CD4-positive, alpha-beta memory T cell (primary cell): ENCODE results near the gene A1BG. TPM values are rescaled to one million over a fixed set of nuclear protein-coding genes. Genes with fewer than 3 reads are reported as not detected.

Experiments
- CTCF ChIA-PET: fragments of 350-600 bp; sonication (Branson Sonifier 250); formaldehyde crosslinking; loops from one replicate; lab custom pipeline; 2021; ENCODE audit warnings: inconsistent platforms; ENCODE audit not compliant: partially characterized antibody; lab: Charles Lee
- POLR2A ChIA-PET: fragments of 350-600 bp; sonication (Branson Sonifier 250); formaldehyde crosslinking; loops from one replicate; lab custom pipeline; 2021; ENCODE audit not compliant: partially characterized antibody; lab: Charles Lee
- DNase-seq, 5 donors: peaks; one replicate each; pipeline versions ENCODE4 v3.0.0 to v3.0.0-alpha.2; 2020 to 2022; ENCODE audit warnings: mixed read lengths in 1 of 5
- H3K27ac ChIP-seq: one replicate; pipeline ENCODE4 v1.7.0; 2013; ENCODE audit warnings: low read depth, low read length
- H3K27me3 ChIP-seq: 2 replicates; pipeline ENCODE4 v1.7.0; 2013; ENCODE audit warnings: mild to moderate bottlenecking, low read length, moderate library complexity; ENCODE audit not compliant: insufficient read depth
- H3K36me3 ChIP-seq: 2 replicates; pipeline ENCODE4 v1.7.0; 2013; ENCODE audit warnings: mild to moderate bottlenecking, low read length, moderate library complexity; ENCODE audit not compliant: insufficient read depth
- H3K4me1 ChIP-seq: 2 replicates; pipeline ENCODE4 v1.7.0; 2013; ENCODE audit warnings: mild to moderate bottlenecking, low read length, moderate library complexity; ENCODE audit not compliant: insufficient read depth
- H3K4me3 ChIP-seq, 2 donors: one replicate each; pipeline ENCODE4 v1.7.0; 2013; ENCODE audit warnings: low read length in 2 of 2, mild to moderate bottlenecking in 1 of 2
- H3K9me3 ChIP-seq, 2 donors: one replicate each; pipeline ENCODE4 v1.7.0; 2013; ENCODE audit warnings: low read length in 2 of 2, control low read depth in 1 of 2; ENCODE audit not compliant: control insufficient read depth in 1 of 2
- H3K27ac Mint-ChIP-seq, 7 donors: one replicate each; pipeline ENCODE4 v1.8.0; 2020 to 2021; ENCODE audit warnings: mixed read lengths in 7 of 7, mild to moderate bottlenecking in 6 of 7, inconsistent platforms in 3 of 7, moderate library complexity in 3 of 7
- H3K27me3 Mint-ChIP-seq, 2 donors: one replicate each; pipeline ENCODE4 v1.8.0; 2020 to 2021; ENCODE audit warnings: mixed read lengths in 2 of 2
- H3K36me3 Mint-ChIP-seq, 2 donors: one replicate each; pipeline ENCODE4 v1.8.0; 2020 to 2021; ENCODE audit warnings: mixed read lengths in 2 of 2, inconsistent platforms in 1 of 2, mild to moderate bottlenecking in 1 of 2
- H3K4me1 Mint-ChIP-seq, 4 donors: one replicate each; pipeline ENCODE4 v1.8.0; 2020 to 2021; ENCODE audit warnings: mixed read lengths in 4 of 4, mild to moderate bottlenecking in 1 of 4
- H3K4me3 Mint-ChIP-seq, 8 donors: one replicate each; pipeline ENCODE4 v1.8.0; 2020 to 2021; ENCODE audit warnings: mixed read lengths in 8 of 8, mild to moderate bottlenecking in 7 of 8, moderate library complexity in 6 of 8, inconsistent platforms in 3 of 8
- H3K9me3 Mint-ChIP-seq, 8 donors: one replicate each; pipeline ENCODE4 v1.8.0; 2020 to 2021; ENCODE audit warnings: mixed read lengths in 8 of 8, mild to moderate bottlenecking in 5 of 8, inconsistent platforms in 3 of 8, moderate library complexity in 1 of 8
- intact Hi-C: fragments of 100-400 bp; cut with micrococcal nuclease; formaldehyde crosslinking; loops from one replicate; pipeline ENCODE4 v1.15.1; 2023
- microRNA-seq: library from miRNA; unstranded; fragments of <30 nt; microRNA quantifications from one replicate; pipeline ENCODE4 v1.2.0, GENCODE V29; 2021; ENCODE audit warnings: borderline replicate concordance, borderline number of aligned reads, borderline microRNAs expressed, mixed read lengths
- polyA plus RNA-seq, 2 donors: library from polyadenylated mRNA; unstranded; fragments of 300-500 nt; fragmentation: Illumina TruSeq; gene quantifications; one replicate each; pipeline ENCODE4 v1.2.3, GENCODE V29; 2021
- total RNA-seq, 2 experiments: library from RNA; stranded (reverse); gene quantifications; one replicate each; pipeline ENCODE4 v1.2.3, GENCODE V29; 2021

Gene A1BG
- total and polyA plus RNA-seq, 4 experiments from 2014 or later, result 15.8 to 47.9 (median 31.8) TPM

- Mint-ChIP-seq H3K27ac (no peak overlapping the region), H3K4me3 (no peak overlapping the region), H3K9me3 (peaks cover 0 to 40% (median 20%) of the 10 kb centered on the region in 8 donors), H3K4me1 (peaks cover 0 to 3% (median under 1%) of the 10 kb centered on the region in 4 donors), H3K27me3 (no peaks in the 10 kb centered on the region), H3K36me3 (peaks cover 61 to 66% of the 10 kb centered on the region in 2 donors)
- no peak for DNase-seq
- Histone ChIP-seq H3K36me3 (peaks cover 21% of the 10 kb centered on the region), H3K27me3 (no peaks in the 10 kb centered on the region), H3K27ac (no peak overlapping the region), H3K4me3 (no peak overlapping the region), H3K4me1 (no peaks in the 10 kb centered on the region), H3K9me3 (peaks cover 0 to 17% of the 10 kb centered on the region in 2 donors)
- intact Hi-C loops, result no loop called here
- ChIA-PET POLR2A (interaction anchor here (1.6 kb wide), 1 partner anchor 19 kb away, joined by 3 read pairs; no protein-coding TSS in a partner anchor), CTCF (no interaction called here)
Observed at GRCh38 chr19:58296104-58296503, 57.2 kb downstream of the A1BG start.

Small RNA genes within 50 kb of the gene (microRNA-seq; reads per million reads assigned to microRNA genes)
- gene MIR4754 (not detected), gene MIR6806 (not detected)

Other genes with a start within 250 kb of the A1BG start
- 10 to 100 TPM; 14.2 to 17.4 TPM for gene ZNF329, start 202.7 kb downstream of the A1BG start, total RNA-seq
- gene ZNF329, start 202.7 kb downstream of the A1BG start, polyA plus RNA-seq, result 1 to 10 TPM; 2.9 to 8.0 TPM
- gene ZNF274, start 170.4 kb downstream of the A1BG start, total RNA-seq, result 10 to 100 TPM; 76.5 to 77.1 TPM
- gene ZNF274, start 170.4 kb downstream of the A1BG start, polyA plus RNA-seq, result 10 to 100 TPM; 26.8 to 35.2 TPM
- 10 to 100 TPM; 63.3 to 67.6 TPM for gene ZNF544, start 124.6 kb downstream of the A1BG start, total RNA-seq
- gene ZNF544, start 124.6 kb downstream of the A1BG start, polyA plus RNA-seq, result 10 to 100 TPM; 13.7 to 23.0 TPM
- 10 to 100 TPM in 1 of 2 experiments, 1 to 10 TPM in 1; 9.5 to 10.2 TPM for gene ZNF8, start 74.5 kb downstream of the A1BG start, total RNA-seq
- under 1 TPM; 0.63 to 0.94 TPM for gene ZNF8, start 74.5 kb downstream of the A1BG start, polyA plus RNA-seq
- gene ERVK3-1, start 48.1 kb downstream of the A1BG start, total RNA-seq, result 10 to 100 TPM; 72.3 to 76.6 TPM
- 10 to 100 TPM; 59.3 to 73.9 TPM for gene ERVK3-1, start 48.1 kb downstream of the A1BG start, polyA plus RNA-seq
- 1 to 10 TPM; 5.0 to 5.3 TPM for gene ZSCAN22, start 26.5 kb downstream of the A1BG start, total RNA-seq
- gene ZSCAN22, start 26.5 kb downstream of the A1BG start, polyA plus RNA-seq, result 1 to 10 TPM in 1 of 2 donors, under 1 TPM in 1; 0.36 to 3.5 TPM
- gene ZNF497, start 9.3 kb upstream of the A1BG start, total RNA-seq, result 1 to 10 TPM; 1.7 to 2.0 TPM
- 1 to 10 TPM in 1 of 2 donors, under 1 TPM in 1; 0.46 to 1.2 TPM for gene ZNF497, start 9.3 kb upstream of the A1BG start, polyA plus RNA-seq
- 1 to 10 TPM; 3.4 to 3.5 TPM for gene ZNF837, start 27.5 kb upstream of the A1BG start, total RNA-seq
- 1 to 10 TPM; 3.8 to 4.6 TPM for gene ZNF837, start 27.5 kb upstream of the A1BG start, polyA plus RNA-seq
- 1,000 to 10,000 TPM; 1,267 to 1,360 TPM for gene RPS5, start 33.8 kb upstream of the A1BG start, total RNA-seq
- gene RPS5, start 33.8 kb upstream of the A1BG start, polyA plus RNA-seq, result 1,000 to 10,000 TPM; 1,172 to 1,304 TPM
- under 1 TPM in 1 of 2 experiments, not detected in 1; 0.47 TPM for gene RNF225, start 42.2 kb upstream of the A1BG start, total RNA-seq
- gene RNF225, start 42.2 kb upstream of the A1BG start, polyA plus RNA-seq, result not detected
- 10 to 100 TPM; 10.3 to 10.7 TPM for gene ZNF584, start 55.2 kb upstream of the A1BG start, total RNA-seq
- 1 to 10 TPM; 6.6 to 9.1 TPM for gene ZNF584, start 55.2 kb upstream of the A1BG start, polyA plus RNA-seq
- 10 to 100 TPM in 1 of 2 experiments, 1 to 10 TPM in 1; 9.5 to 11.7 TPM for gene ZNF132, start 86.7 kb upstream of the A1BG start, total RNA-seq
- 1 to 10 TPM in 1 of 2 donors, under 1 TPM in 1; 0.43 to 1.8 TPM for gene ZNF132, start 86.7 kb upstream of the A1BG start, polyA plus RNA-seq
- 10 to 100 TPM; 13.1 to 13.7 TPM for gene ZNF324B, start 98.1 kb upstream of the A1BG start, total RNA-seq
- 1 to 10 TPM; 1.2 to 1.5 TPM for gene ZNF324B, start 98.1 kb upstream of the A1BG start, polyA plus RNA-seq
- 10 to 100 TPM; 27.6 TPM for gene ZNF324, start 113.6 kb upstream of the A1BG start, total RNA-seq
- gene ZNF324, start 113.6 kb upstream of the A1BG start, polyA plus RNA-seq, result 10 to 100 TPM in 1 of 2 donors, 1 to 10 TPM in 1; 5.6 to 17.0 TPM
- 10 to 100 TPM; 16.4 to 19.5 TPM for gene ZNF446, start 122.9 kb upstream of the A1BG start, total RNA-seq
- 1 to 10 TPM; 1.4 to 5.5 TPM for gene ZNF446, start 122.9 kb upstream of the A1BG start, polyA plus RNA-seq
- gene SLC27A5, start 158.5 kb upstream of the A1BG start, total RNA-seq, result 10 to 100 TPM; 10.5 to 12.2 TPM
- 10 to 100 TPM; 16.1 to 23.6 TPM for gene SLC27A5, start 158.5 kb upstream of the A1BG start, polyA plus RNA-seq
- 10 to 100 TPM; 19.8 TPM for gene ZBTB45, start 166.3 kb upstream of the A1BG start, total RNA-seq
- gene ZBTB45, start 166.3 kb upstream of the A1BG start, polyA plus RNA-seq, result 1 to 10 TPM; 1.9 to 6.2 TPM
- gene TRIM28, start 190.6 kb upstream of the A1BG start, total RNA-seq, result 100 to 1,000 TPM; 342 to 348 TPM
- gene TRIM28, start 190.6 kb upstream of the A1BG start, polyA plus RNA-seq, result 10 to 100 TPM; 19.4 to 70.9 TPM
- gene CHMP2A, start 201.6 kb upstream of the A1BG start, total RNA-seq, result 10 to 100 TPM; 81.1 to 88.4 TPM
- gene CHMP2A, start 201.6 kb upstream of the A1BG start, polyA plus RNA-seq, result 100 to 1,000 TPM; 200 to 238 TPM
- gene UBE2M, start 205.1 kb upstream of the A1BG start, total RNA-seq, result 10 to 100 TPM; 55.1 to 58.3 TPM
- gene UBE2M, start 205.1 kb upstream of the A1BG start, polyA plus RNA-seq, result 10 to 100 TPM; 12.4 to 23.8 TPM
- gene MZF1, start 219.8 kb upstream of the A1BG start, total RNA-seq, result 10 to 100 TPM; 42.7 to 44.4 TPM
- 1 to 10 TPM; 5.2 to 8.9 TPM for gene MZF1, start 219.8 kb upstream of the A1BG start, polyA plus RNA-seq